GM20000 (cell line): Measurements from ENCODE around the gene CRISPLD2.

Source experiments
- DNase-seq: peaks from one replicate; pipeline ENCODE4 v3.0.0; 2012; ENCODE audit warnings: low spot score
- TF ChIP-seq, protein P1 (sequence below): IDR thresholded peaks from 2 replicates; pipeline ENCODE4 v1.5.1; 2012; ENCODE audit warnings: mild to moderate bottlenecking, control low read depth; ENCODE audit errors: extremely low read depth, missing control alignments

CRISPLD2 gene

GRCh38 chr16:84818133-84818532 lies 1.7 kb upstream of the CRISPLD2 start:
- TF ChIP-seq, protein P1, sequence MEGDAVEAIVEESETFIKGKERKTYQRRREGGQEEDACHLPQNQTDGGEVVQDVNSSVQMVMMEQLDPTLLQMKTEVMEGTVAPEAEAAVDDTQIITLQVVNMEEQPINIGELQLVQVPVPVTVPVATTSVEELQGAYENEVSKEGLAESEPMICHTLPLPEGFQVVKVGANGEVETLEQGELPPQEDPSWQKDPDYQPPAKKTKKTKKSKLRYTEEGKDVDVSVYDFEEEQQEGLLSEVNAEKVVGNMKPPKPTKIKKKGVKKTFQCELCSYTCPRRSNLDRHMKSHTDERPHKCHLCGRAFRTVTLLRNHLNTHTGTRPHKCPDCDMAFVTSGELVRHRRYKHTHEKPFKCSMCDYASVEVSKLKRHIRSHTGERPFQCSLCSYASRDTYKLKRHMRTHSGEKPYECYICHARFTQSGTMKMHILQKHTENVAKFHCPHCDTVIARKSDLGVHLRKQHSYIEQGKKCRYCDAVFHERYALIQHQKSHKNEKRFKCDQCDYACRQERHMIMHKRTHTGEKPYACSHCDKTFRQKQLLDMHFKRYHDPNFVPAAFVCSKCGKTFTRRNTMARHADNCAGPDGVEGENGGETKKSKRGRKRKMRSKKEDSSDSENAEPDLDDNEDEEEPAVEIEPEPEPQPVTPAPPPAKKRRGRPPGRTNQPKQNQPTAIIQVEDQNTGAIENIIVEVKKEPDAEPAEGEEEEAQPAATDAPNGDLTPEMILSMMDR: no peak
- no peak for DNase-seq

GRCh38 chr16:84818989-84819643 lies 669 bp upstream of the CRISPLD2 start:
- DNase-seq: no peak
- TF ChIP-seq, protein P1: no peak

- no peak for DNase-seq
- TF ChIP-seq, protein P1: no peak
Observed at GRCh38 chr16:84820305-84820684, 510 bp downstream of the CRISPLD2 start.

DNA sequence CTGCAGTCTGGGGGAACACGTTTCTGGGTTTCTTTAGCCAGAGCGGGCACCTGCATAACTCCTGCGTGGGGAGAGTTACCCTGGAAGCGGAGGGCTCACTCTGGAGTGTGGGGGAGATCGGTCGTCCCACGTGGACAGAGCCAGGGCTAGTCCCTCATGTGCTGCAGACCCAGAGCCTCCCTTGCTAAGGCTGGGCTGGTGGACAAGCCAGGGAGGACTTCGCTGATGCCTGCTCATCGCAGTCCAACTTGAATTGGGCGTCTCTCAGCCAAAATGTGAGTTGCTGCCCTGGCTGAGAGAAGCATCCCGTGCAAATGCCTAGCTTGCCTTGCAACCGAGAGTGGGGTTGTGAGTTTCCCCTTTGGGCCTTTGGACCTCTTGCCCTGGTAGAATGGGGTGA lies 986 bp downstream of the CRISPLD2 start:
- DNase-seq: no peak
- TF ChIP-seq, protein P1: no peak

GRCh38 chr16:84821179-84821578 lies 1.4 kb downstream of the CRISPLD2 start:
- no peak for DNase-seq
- TF ChIP-seq, protein P1: no peak

DNA sequence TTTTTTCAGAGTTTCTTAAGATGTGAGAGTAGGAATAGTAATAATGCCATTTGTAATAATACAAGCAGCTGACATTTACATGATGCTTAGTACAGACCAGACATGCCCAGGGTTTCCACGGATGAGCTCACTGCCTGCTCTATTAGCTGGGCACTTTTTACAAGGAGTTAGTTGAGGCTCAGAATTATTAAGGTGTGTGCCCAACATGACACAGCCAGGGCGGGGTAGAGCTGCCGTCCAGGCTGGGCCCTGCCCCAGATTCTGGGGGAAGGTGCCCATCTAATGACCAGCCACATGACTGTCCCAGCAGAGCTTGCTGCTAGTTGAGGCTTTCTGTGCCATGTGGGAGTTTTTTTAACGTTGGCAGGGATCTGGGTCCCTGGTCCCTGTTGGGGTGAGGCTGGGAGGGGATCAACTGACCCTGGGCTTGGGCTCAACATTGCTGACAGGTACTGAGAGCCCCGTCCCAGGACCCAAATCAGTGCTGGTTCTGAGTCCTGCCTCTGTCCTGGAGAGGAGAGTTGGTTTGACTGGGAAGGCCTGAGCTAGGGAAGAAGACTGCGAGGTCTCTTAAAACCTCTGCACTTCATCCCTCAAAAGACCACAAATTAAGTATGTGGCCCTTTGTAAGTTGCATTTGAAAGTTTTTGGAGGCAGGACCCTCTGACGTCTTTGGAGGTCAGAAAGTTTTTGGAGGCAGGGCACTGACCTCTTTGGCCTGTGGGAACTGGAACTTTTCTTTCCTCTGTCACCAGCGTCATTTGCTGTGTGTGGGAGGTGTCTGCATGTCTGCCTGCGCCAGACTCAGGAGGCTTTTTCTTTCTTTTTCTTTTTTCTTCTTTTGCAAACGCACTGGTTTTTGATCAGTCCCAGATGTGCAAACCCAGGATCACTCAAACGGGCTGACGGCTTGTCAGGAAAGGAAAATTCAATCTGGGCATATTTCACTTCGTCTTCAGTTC lies 2.2 kb downstream of the CRISPLD2 start:
- TF ChIP-seq, protein P1: no peak
- no peak for DNase-seq

GRCh38 chr16:84822990-84823389 lies 3.2 kb downstream of the CRISPLD2 start:
- TF ChIP-seq, protein P1: no peak
- DNase-seq: no peak
